Erythroblast (primary cell): ENCODE results near the gene RAB19.

Source experiments
- GATA1 ChIP-seq: IDR thresholded peaks from 2 replicates; pipeline ENCODE4 v1.6.1; 2011; ENCODE audit warnings: low read depth, mild to moderate bottlenecking, control low read depth, low read length, moderate library complexity
- POLR2A ChIP-seq: IDR thresholded peaks from 2 replicates; pipeline ENCODE4 v1.6.1; 2011; ENCODE audit warnings: mild to moderate bottlenecking, low read length

GRCh38 chr7:140364819-140365218 is 39.0 kb upstream of the RAB19 start:
- no peak for TF ChIP-seq POLR2A
- TF ChIP-seq GATA1 = no peak
